C4-2B (cell line): Measurements from ENCODE around the gene IL6ST.

Source experiments
- CTCF ChIP-seq: fragments of 450-650 bp; conservative IDR thresholded peaks from 2 replicates; pipeline ENCODE4 v1.5.1; 2017; ENCODE audit warnings: mild to moderate bottlenecking
- ZFX ChIP-seq: fragments of 450-650 bp; IDR thresholded peaks from 2 replicates; pipeline ENCODE4 v1.6.1; 2017

GRCh38 chr5:55896663-55897062 lies 98.1 kb downstream of the IL6ST start:
- TF ChIP-seq CTCF (no peak), ZFX (no peak)
